NCI-H1436 (cell line): ENCODE results near the gene CPLX3.

Source experiments
- DNase-seq: peaks from one replicate; lab custom pipeline; 2025; lab: John Stamatoyannopoulos, UW

CPLX3 gene

GRCh38 chr15:74870436-74871215, 44.2 kb downstream of the CPLX3 start:
- DNase-seq: no peak

GRCh38 chr15:74872702-74873035, 46.2 kb downstream of the CPLX3 start:
- no peak for DNase-seq

- peak; percentile 94 for DNase-seq
These were observed 46.8 kb downstream of the CPLX3 start, which contains the start of gene SCAMP2 for GRCh38 chr15:74873036-74873755. Gene SCAMP2, minus strand, starts transcription at chr15:74873365. Its CDS starts 110 bp downstream, at chr15:74873255.

- no peak for DNase-seq
These were observed 47.5 kb downstream of the CPLX3 start for GRCh38 chr15:74873756-74874424.

GRCh38 chr15:74878273-74878672, 51.8 kb downstream of the CPLX3 start:
- no peak for DNase-seq
